Activated T-helper 2 cell treated with anti-CD3 and anti-CD28 coated beads, Interferon-gamma antibody, Interleukin-2, Interleukin-4, amounts not matched to agents 10 μg/mL and 5 μg/mL and 100 μg/mL, durations not matched to agents 14 hours and 24 hours and 36 hours (primary cell): ENCODE results near the gene ZNF853. TPM values are rescaled to one million over a fixed set of nuclear protein-coding genes. Genes with fewer than 3 reads are reported as not detected.
"Not testable (repeated sequence)": the region's sequence is repeated elsewhere in the genome, so short reads cannot be mapped to it uniquely, and the experiment has no call there.

Source experiments
- DNase-seq: peaks from one replicate; pipeline ENCODE4 v3.0.0; 2021; ENCODE audit warnings: low spot score
- H3K27ac Mint-ChIP-seq: one replicate; pipeline ENCODE4 v1.8.0; 2021; ENCODE audit warnings: mixed read lengths
- H3K27me3 Mint-ChIP-seq: one replicate; pipeline ENCODE4 v1.8.0; 2021; ENCODE audit warnings: low read depth, mixed read lengths
- H3K36me3 Mint-ChIP-seq: one replicate; pipeline ENCODE4 v1.8.0; 2021; ENCODE audit warnings: low read depth, mixed read lengths
- H3K4me1 Mint-ChIP-seq: one replicate; pipeline ENCODE4 v1.8.0; 2021; ENCODE audit warnings: low read depth, mixed read lengths
- H3K4me3 Mint-ChIP-seq: one replicate; pipeline ENCODE4 v1.8.0; 2021; ENCODE audit warnings: low read depth, mild to moderate bottlenecking, moderate library complexity, mixed read lengths
- H3K9me3 Mint-ChIP-seq: one replicate; pipeline ENCODE4 v1.8.0; 2021; ENCODE audit warnings: mixed read lengths
- intact Hi-C: fragments of 100-400 bp; cut with micrococcal nuclease; formaldehyde crosslinking; loops from one replicate; pipeline ENCODE4 v1.15.1; 2023
- total RNA-seq: library from RNA; stranded (reverse); gene quantifications from 2 replicates; pipeline ENCODE4 v1.2.3, GENCODE V29; 2022

Gene ZNF853
- total RNA-seq, 1 donor from 2014 or later, result 0.23 TPM

DNA sequence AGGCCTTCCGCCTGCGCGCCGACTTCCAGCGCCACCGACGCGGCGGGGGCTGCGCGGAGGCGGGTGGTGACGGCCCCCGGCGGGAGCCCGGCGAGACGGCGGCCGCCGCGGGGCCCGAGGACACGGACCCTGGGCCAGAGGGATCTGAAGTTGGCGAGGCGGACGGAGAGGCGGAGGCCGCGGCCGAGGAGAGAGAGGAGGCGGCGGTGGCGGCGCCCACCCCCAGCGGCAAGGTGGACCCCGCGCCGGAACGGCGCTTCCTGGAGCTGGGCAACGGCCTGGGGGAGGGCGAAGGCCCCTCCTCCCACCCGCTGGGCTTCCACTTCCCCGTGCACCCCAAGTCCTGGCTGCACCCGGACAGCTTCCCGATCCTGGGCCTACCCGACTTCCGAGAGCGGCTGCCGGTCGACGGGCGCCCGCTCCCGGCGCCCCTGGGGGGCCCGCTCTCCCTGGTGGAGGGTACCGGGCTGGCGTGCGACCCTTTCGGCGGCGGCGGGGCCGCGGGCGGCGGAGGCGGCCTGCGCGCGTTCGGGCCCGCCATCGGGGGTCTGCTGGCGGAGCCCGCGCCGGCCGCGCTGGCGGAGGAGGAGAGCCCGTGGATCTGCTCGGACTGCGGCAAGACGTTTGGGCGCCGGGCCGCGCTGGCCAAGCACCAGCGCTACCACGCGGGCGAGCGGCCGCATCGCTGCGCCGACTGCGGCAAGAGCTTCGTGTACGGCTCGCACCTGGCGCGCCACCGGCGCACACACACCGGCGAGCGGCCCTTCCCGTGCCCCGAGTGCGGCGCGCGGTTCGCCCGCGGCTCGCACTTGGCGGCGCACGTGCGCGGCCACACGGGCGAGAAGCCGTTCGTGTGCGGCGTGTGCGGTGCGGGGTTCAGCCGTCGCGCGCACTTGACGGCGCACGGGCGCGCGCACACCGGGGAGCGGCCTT lies 37.9 kb downstream of the ZNF853 start:
- DNase-seq, result no peak
- Mint-ChIP-seq H3K4me3 (no peak overlapping the region), H3K9me3 (peaks cover 7% of the 10 kb centered on the region), H3K27ac (no peak overlapping the region), H3K27me3 (no peaks in the 10 kb centered on the region), H3K36me3 (peaks cover 52% of the 10 kb centered on the region), H3K4me1 (no peaks in the 10 kb centered on the region)
- intact Hi-C loops, result no loop called here

- Mint-ChIP-seq H3K27ac (no peak overlapping the region), H3K4me3 (no peak overlapping the region), H3K27me3 (no peaks in the 10 kb centered on the region), H3K36me3 (peaks cover 43% of the 10 kb centered on the region), H3K9me3 (peaks cover 7% of the 10 kb centered on the region), H3K4me1 (no peaks in the 10 kb centered on the region)
- intact Hi-C loops, result no loop called here
- no peak for DNase-seq
These were observed 38.9 kb downstream of the ZNF853 start for GRCh38 chr7:6654113-6654841.

DNA sequence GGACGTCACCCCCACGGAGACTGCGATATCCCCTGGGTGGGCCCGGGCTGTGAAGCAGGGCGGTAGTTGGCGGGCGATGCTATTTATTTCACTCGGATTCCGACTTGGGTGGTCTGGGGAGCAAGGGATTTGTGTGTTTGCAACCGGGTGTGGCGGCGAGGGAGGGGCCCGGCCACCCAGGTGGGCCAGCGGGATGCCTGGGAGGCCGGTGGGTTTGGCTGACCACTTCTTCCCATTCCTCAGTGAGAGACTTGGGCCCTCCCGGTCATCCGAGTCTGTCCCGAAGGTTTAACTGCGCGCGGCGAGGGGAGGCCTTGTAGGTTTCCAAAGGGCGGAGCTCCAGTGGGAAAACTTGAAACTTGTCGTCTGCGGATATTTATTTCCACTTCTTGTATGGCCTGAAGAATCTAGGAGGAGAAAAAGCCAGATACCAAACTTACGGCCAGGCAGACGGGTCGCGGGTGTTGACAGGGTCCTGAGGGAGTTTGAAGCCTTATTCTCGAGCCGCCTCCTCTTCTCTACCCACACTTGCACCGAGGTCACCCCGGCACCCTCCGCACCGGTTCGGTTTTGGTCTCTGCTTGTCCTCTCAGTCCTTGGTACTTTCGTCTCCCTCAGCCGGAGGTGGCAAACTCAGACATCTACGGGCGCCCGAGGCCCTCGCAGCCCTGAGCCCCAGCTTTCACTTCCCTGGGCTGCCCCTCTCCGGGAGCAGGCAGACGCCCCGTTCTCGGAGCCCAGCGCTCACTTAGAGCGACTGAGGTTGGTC lies 39.6 kb downstream of the ZNF853 start:
- Mint-ChIP-seq H3K36me3 (peaks cover 35% of the 10 kb centered on the region), H3K4me3 (no peak overlapping the region), H3K27ac (no peak overlapping the region), H3K4me1 (no peaks in the 10 kb centered on the region), H3K27me3 (no peaks in the 10 kb centered on the region), H3K9me3 (peaks cover 7% of the 10 kb centered on the region)
- no peak for DNase-seq
- intact Hi-C loops, result no loop called here

DNA sequence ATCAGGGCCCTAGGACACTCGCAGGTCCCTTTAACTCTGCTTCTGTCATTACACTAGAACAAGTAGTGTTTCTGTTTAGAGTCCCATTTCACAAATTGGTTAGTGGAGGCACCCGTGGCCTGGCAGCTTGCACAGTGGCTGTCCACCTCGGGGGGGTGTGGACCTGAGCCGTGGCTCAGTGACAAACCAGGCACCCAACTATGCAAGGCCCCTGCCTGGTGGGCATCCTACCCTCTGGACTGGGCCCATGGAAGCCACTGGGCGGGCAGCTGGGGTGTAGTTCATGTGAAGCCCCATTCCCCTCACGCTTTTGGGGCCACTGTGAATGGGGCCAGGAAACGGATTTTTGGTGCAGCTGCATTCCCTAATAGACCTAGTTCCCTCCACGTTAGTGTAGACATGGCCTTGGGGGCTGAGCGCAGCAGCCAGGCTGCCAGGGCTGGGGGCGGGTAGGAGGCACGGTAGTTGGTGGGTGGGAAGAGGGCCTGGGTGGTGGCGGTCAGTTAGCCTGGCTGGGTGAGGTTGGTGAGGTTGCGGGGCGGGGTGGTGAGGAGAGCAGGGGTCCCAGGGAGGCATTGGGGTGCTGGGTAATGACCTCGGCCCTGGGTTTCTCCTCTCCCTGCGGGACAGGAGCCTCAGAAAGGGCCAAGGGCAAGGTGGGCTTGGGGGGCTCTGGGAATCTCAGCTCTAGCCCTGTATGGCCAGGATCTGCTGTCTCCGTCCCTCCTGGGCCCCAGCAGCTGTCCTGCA lies 40.4 kb downstream of the ZNF853 start:
- Mint-ChIP-seq H3K36me3 (peaks cover 28% of the 10 kb centered on the region), H3K9me3 (peaks cover 4% of the 10 kb centered on the region), H3K4me1 (no peaks in the 10 kb centered on the region), H3K27me3 (no peaks in the 10 kb centered on the region), H3K27ac (no peak overlapping the region), H3K4me3 (no peak overlapping the region)
- intact Hi-C loops, result no loop called here
- no peak for DNase-seq

GRCh38 chr7:6656413-6656812 lies 41.0 kb downstream of the ZNF853 start:
- peaks cover 22% of the 10 kb centered on the region for H3K36me3 Mint-ChIP-seq
- no peaks in the 10 kb centered on the region for H3K9me3 Mint-ChIP-seq
- H3K27me3 Mint-ChIP-seq, result no peaks in the 10 kb centered on the region
- no peak for DNase-seq
- H3K4me1 Mint-ChIP-seq, result no peaks in the 10 kb centered on the region
- no peak overlapping the region for H3K27ac Mint-ChIP-seq
- H3K4me3 Mint-ChIP-seq, result no peak overlapping the region
- intact Hi-C loops, result no loop called here

GRCh38 chr7:6658618-6659345 lies 43.4 kb downstream of the ZNF853 start:
- Mint-ChIP-seq H3K9me3 (peaks cover 4% of the 10 kb centered on the region), H3K4me1 (no peaks in the 10 kb centered on the region), H3K36me3 (peaks cover 13% of the 10 kb centered on the region), H3K4me3 (no peak overlapping the region), H3K27ac (no peak overlapping the region), H3K27me3 (peaks cover 7% of the 10 kb centered on the region)
- intact Hi-C loops, result no loop called here
- no peak for DNase-seq

- DNase-seq, H3K4me3 Mint-ChIP-seq, H3K27me3 Mint-ChIP-seq, H3K4me1 Mint-ChIP-seq, H3K27ac Mint-ChIP-seq, intact Hi-C loops: not testable (repeated sequence)
- peaks cover 20% of the 10 kb centered on the region for H3K36me3 Mint-ChIP-seq
- H3K9me3 Mint-ChIP-seq, result peaks cover 65% of the 10 kb centered on the region
These were observed 55.4 kb downstream of the ZNF853 start for GRCh38 chr7:6670851-6671250.

Other genes with a start within 250 kb of the ZNF853 start
- gene RAC1, start 241.1 kb upstream of the ZNF853 start, total RNA-seq, result 174 and 175 TPM in 2 replicates
- 21.8 and 22.3 TPM in 2 replicates for gene DAGLB, start 167.7 kb upstream of the ZNF853 start, total RNA-seq
- 68.7 and 78.3 TPM in 2 replicates for gene KDELR2, start 131.5 kb upstream of the ZNF853 start, total RNA-seq
- 0.18 and 0.23 TPM in 2 replicates for gene GRID2IP, start 64.1 kb upstream of the ZNF853 start, total RNA-seq
- gene ZDHHC4, start 38.2 kb upstream of the ZNF853 start, total RNA-seq, result 23.9 and 29.9 TPM in 2 replicates
- 41.1 and 42.1 TPM in 2 replicates for gene INTS15, start 25.6 kb upstream of the ZNF853 start, total RNA-seq
- gene ZNF316, start 21.7 kb downstream of the ZNF853 start, total RNA-seq, result 21.9 and 24.6 TPM in 2 replicates
- gene ZNF12, start 91.3 kb downstream of the ZNF853 start, total RNA-seq, result 21.9 and 22.8 TPM in 2 replicates
- 0.23 TPM in 1 of 2 replicates, not detected in the other for gene RSPH10B2, start 138.5 kb downstream of the ZNF853 start, total RNA-seq
- gene CCZ1B, start 210.7 kb downstream of the ZNF853 start, total RNA-seq, result 83.1 and 85.7 TPM in 2 replicates